CD4-positive, alpha-beta T cell treated with Interleukin-21 for 1 hour (primary cell): ENCODE data around the gene RPAP2.
"Not testable (repeated sequence)": the region's sequence is repeated elsewhere in the genome, so short reads cannot be mapped to it uniquely, and the experiment has no call there.

Experiments
- DNase-seq: peaks from one replicate; pipeline ENCODE4 v3.0.0-alpha.2; 2020

Gene RPAP2

GRCh38 chr1:92323473-92324453 is 24.9 kb downstream of the RPAP2 start:
- no peak for DNase-seq

- no peak for DNase-seq
These were observed 25.9 kb downstream of the RPAP2 start for GRCh38 chr1:92324784-92325183.

DNA sequence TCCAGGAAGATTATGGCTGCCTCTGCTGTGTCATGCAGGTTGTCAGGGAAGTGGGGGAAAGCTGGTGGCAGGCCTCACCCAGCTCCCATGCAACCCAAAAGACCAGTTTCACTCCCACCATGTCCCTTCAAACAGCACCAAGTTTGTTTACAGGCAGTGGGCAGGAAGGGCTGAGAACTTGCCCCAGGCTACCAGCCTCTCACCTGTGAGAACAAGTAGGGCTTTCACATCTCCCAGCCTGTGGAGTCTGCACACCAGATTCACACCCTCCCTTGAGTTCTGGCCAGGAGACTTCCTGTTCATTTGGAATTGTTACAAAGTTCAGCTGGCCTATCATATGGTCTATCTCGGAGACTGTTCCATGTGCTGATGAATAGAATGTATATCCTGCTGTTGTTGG is 27.8 kb downstream of the RPAP2 start:
- no peak for DNase-seq

GRCh38 chr1:92327794-92328193 is 28.9 kb downstream of the RPAP2 start:
- DNase-seq = no peak

DNA sequence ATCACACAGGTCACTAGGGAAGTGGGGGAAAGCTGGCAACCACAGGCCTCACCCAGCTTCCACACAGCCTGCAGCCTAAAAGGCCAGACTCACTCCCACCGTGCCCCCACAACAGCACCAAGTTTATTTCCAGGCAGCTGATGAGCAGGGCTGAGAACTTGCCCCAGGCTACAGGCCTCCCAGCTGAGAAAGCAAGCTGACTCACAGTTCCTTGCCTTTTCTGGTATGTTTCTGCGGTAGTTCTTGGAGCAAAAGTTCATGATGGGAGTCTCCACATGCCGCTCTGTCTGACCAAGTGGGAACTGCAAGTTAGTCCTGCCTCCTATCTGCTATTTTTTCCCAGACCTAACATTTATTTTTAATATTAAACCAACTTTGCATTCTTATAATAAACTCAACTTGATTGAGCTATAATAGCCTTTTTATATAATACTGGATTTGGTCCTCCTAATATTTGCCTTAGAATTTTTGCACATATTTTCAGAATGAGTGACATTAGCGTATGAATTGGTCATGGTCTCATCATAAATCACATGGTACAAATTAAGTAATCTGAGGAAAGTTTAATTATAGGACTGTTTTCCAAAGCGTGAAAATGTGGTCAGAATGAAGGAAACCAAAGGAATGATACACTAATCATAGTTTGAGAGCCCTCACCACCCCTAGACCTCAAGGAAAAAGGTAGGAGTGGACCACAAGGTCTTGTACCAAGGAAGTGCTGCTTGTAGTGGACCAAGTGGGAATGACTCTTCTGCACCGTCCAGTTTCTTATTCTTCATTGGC is 30.7 kb downstream of the RPAP2 start:
- DNase-seq = no peak

GRCh38 chr1:92333668-92334067 is 34.8 kb downstream of the RPAP2 start:
- DNase-seq = no peak

DNA sequence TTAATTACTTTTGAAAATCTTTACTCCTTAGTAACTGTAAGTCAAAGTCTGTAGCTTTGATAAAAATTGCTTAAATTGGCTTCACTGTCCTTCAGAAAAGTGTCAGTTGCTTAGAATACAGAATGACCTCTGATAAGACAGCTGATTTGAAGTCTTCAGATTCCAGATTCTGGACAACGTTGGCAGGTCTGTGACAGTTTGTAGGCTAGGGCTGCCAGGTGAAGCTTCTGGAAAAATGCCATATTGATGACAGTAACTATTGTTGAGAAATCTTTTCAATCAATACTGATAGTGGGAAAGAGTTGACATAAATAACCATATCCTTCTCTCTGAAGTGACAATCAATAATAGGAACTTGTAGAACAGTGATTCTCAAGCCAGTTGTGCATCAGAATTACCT is 41.3 kb downstream of the RPAP2 start:
- no peak for DNase-seq

- DNase-seq = no peak
These were observed 43.5 kb downstream of the RPAP2 start for GRCh38 chr1:92342401-92342800.

- DNase-seq = no peak
These were observed 44.2 kb downstream of the RPAP2 start for GRCh38 chr1:92343061-92343460.

- DNase-seq = no peak
These were observed 48.2 kb downstream of the RPAP2 start for GRCh38 chr1:92346866-92347640.

GRCh38 chr1:92352856-92353255 is 54.0 kb downstream of the RPAP2 start:
- DNase-seq = no peak

GRCh38 chr1:92354259-92354658 is 55.4 kb downstream of the RPAP2 start:
- no peak for DNase-seq

GRCh38 chr1:92356956-92357355 is 58.1 kb downstream of the RPAP2 start:
- DNase-seq = no peak

- DNase-seq = not testable (repeated sequence)
These were observed 60.5 kb downstream of the RPAP2 start for GRCh38 chr1:92359382-92359781.

DNA sequence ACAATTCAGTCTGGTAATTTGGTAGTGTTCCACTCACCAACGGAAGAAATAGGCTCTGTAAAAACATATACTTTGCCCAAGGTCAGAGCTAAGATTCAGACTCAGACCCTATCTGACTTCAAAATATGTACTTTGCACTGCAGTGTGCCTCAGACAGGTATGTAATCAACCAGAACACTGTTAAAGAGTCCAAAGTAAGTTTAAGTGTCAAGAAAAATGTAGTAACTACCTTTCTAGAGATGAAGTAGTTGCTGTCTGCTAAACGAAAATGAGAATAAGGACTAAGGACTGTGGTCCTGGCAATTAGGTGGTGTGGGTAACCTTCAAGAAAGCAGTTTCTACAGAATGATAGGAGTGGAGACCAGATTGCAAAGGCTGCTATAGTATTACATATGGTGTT is 61.1 kb downstream of the RPAP2 start:
- no peak for DNase-seq

- no peak for DNase-seq
These were observed 64.1 kb downstream of the RPAP2 start for GRCh38 chr1:92362970-92363369.

- DNase-seq = no peak
These were observed 64.5 kb downstream of the RPAP2 start for GRCh38 chr1:92363401-92363800.

DNA sequence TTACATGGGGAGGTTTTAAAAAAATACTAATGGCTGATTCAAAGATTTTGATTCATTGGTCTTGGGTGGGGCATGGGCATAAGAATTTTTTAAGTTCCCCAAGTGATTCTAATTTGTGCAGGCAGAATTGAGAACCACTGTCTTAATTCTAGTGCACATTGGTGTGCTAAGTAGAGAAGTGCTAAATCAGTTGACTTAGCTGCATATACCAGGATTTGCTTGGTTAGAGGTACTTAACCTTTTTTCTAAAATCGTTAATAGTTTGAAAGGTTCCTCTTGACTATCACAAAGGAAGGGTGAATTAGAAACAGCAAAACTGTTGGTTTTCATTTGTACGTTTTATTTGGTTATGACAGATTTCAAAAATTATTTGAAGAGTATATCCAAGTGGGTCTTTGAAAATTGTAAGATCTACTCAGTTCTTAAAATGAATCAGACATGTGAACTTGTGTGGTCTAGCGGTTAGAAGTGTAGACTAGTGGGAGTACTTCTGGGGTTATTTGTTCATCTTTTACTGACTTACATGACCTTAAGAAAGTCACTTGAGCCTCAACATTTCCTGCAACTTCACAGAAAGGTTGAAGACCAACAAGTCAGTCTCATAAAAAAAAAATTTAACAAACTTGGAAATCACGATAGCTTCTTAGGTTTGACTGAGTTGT is 66.7 kb downstream of the RPAP2 start:
- DNase-seq = peak; percentile 22

DNA sequence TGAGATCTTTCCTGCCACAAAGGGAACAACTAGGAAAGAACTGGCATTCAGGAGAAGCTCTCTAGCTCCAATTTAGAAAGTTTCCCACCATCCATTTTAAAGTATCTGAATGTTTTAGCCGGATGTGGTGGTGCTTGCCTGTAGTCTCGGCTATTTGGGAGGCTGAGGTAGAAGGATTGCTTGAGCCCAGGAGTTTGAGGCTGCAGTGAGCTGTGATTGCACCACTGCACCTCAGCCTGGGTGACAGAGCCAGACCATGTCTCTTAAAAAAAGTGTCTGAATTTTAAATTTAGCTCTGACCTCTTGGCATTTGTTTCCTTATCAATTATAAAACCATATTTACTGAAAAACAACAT is 67.2 kb downstream of the RPAP2 start:
- DNase-seq = peak; percentile 7

DNA sequence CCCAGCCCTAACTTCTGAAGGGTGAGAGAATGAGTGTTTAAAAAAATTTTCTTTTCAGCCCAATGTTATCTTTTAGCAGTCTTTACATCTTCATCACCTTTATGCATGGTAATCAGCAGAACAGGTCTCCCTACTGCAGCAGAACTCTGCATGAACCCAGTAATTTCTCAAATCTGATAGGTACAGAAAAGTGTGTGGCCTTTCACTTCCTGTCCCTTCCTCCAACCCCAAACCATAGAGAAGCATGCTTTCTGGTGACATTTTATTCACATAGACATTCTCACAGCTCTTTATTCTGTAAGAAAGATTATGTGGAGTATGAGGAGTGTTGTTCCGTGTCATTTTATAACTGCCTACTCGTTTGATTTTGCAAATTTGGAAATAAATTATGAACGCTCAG is 68.6 kb downstream of the RPAP2 start:
- no peak for DNase-seq

- DNase-seq = no peak
These were observed 73.3 kb downstream of the RPAP2 start for GRCh38 chr1:92372164-92372563.

DNA sequence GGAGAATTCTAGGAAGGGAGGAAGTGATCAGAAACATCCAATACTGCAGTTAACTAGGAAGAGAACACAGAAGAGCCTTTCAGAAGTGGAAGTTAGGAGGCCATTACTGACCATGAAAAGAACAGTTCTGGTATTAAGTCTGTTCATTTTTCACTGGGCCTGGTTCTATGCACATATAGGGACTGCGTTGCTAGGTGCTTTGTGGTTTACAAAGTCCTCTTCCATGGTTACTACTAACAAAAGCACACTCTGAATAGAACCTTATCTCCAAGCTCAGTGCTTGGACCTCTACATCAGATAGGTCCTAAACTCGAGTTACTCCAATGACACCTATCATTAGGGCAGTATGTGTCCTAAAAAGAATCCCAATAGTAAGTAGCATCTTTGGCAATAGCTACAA is 75.4 kb downstream of the RPAP2 start:
- no peak for DNase-seq

DNA sequence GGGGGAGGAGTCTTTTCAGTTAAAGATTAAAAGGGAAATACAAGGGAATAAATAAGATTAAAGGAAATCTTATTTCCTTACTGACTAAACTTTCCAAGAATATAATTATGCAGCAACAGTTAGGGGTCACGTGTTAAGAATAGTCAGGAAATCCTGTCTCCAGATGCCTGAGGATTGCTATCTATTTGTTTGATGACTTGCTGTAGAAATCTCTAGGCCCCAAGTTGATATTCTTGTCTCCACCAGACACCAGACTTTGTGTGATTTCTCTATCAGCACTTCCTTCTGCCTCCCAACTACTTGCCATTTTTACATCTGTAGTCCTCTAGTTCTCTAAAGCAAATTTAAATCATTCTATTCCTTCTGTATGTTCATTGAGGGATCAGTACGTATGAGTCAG is 77.5 kb downstream of the RPAP2 start:
- DNase-seq = no peak
